B cell (primary cell): Measurements from ENCODE around the gene PSMD2. TPM values are rescaled to one million over a fixed set of nuclear protein-coding genes. Genes with fewer than 3 reads are reported as not detected.

Source experiments
- ATAC-seq: fragments of 200-7000 bp; cut with Tn5 transposase; one replicate; pipeline ENCODE4 v1.10.0; 2021; ENCODE audit warnings: low read depth, mild to moderate bottlenecking, moderate number of reproducible peaks, moderate library complexity
- CTCF ChIA-PET: fragments of 350-600 bp; sonication (Branson Sonifier 250); formaldehyde crosslinking; loops from one replicate; lab custom pipeline; 2021; ENCODE audit warnings: antibody characterized with exemption, inconsistent platforms; lab: Charles Lee
- POLR2A ChIA-PET: fragments of 350-600 bp; sonication (Branson Sonifier 250); formaldehyde crosslinking; loops from one replicate; lab custom pipeline; 2021; ENCODE audit warnings: antibody characterized with exemption; lab: Charles Lee
- DNase-seq: peaks from one replicate; pipeline ENCODE4 v3.0.0; 2013
- H2AFZ ChIP-seq: 2 replicates; pipeline ENCODE4 v1.6.1; 2012; ENCODE audit warnings: mild to moderate bottlenecking, low read depth, low read length; ENCODE audit not compliant: insufficient read depth, poor library complexity, severe bottlenecking
- H3K27ac ChIP-seq, 2 donors: 1 replicate in 1 of 2; 2 replicates in 1 of 2; pipeline ENCODE4 v1.5.1; 2012 to 2013; ENCODE audit warnings: low read length in 2 of 2, mild to moderate bottlenecking in 2 of 2, moderate library complexity in 1 of 2
- H3K27me3 ChIP-seq, 4 experiments: fragments of 200-600 bp in 1 of 4; sonication (generic) in 1 of 4; replicated peaks in 1 of 4; 1 replicate in 2 of 4; 2 replicates in 2 of 4; pipeline versions ENCODE4 v1.6.1 to v1.7.0; 2013 to 2016; ENCODE audit warnings: low read length in 3 of 4, mild to moderate bottlenecking in 2 of 4, mixed read lengths in 1 of 4, moderate library complexity in 1 of 4; ENCODE audit not compliant: insufficient read depth in 4 of 4, control insufficient read depth in 3 of 4; ENCODE audit errors: control extremely low read depth in 1 of 4
- H3K36me3 ChIP-seq, 2 experiments: replicated peaks in 1 of 2; 1 replicate in 1 of 2; 2 replicates in 1 of 2; pipeline versions ENCODE4 v1.6.1 to v1.7.1; 2013; ENCODE audit warnings: low read length in 1 of 2; ENCODE audit not compliant: insufficient read depth in 2 of 2, control insufficient read depth in 1 of 2; ENCODE audit errors: control extremely low read depth in 1 of 2, extremely low read depth in 1 of 2
- H3K4me1 ChIP-seq, 2 donors: fragments of 200-600 bp in 1 of 2; sonication (generic) in 1 of 2; 1 replicate in 1 of 2; 2 replicates in 1 of 2; pipeline versions ENCODE4 v1.5.1 to v1.6.1; 2013 to 2017; ENCODE audit warnings: low read length in 2 of 2; ENCODE audit not compliant: control insufficient read depth in 2 of 2, insufficient read depth in 2 of 2
- H3K4me2 ChIP-seq: replicated peaks from 2 replicates; pipeline ENCODE3; 2012; ENCODE audit warnings: mild to moderate bottlenecking, low read depth, low read length; ENCODE audit not compliant: poor library complexity, severe bottlenecking
- H3K4me3 ChIP-seq, 5 experiments: fragments of 200-600 bp in 1 of 5; sonication (generic) in 1 of 5; 1 replicate in 3 of 5; 2 replicates in 2 of 5; pipeline versions ENCODE4 v1.5.1 to v1.7.0; 2011 to 2016; ENCODE audit warnings: low read length in 4 of 5, mild to moderate bottlenecking in 4 of 5, low read depth in 2 of 5, control low read depth in 1 of 5, moderate library complexity in 1 of 5; ENCODE audit not compliant: insufficient read depth in 1 of 5; ENCODE audit errors: control extremely low read depth in 1 of 5, extremely low read depth in 1 of 5
- H3K79me2 ChIP-seq: fragments of 200-600 bp; sonication (generic); one replicate; pipeline ENCODE4 v1.6.0; 2016; ENCODE audit warnings: low read length; ENCODE audit not compliant: control insufficient read depth, insufficient read depth
- H3K9ac ChIP-seq: fragments of 200-600 bp; sonication (generic); 2 replicates; pipeline ENCODE4 v1.6.1; 2017; ENCODE audit warnings: mild to moderate bottlenecking, low read length, moderate library complexity
- H3K9me3 ChIP-seq, 3 donors: one replicate each; pipeline versions ENCODE4 v1.6.1 to v1.7.1; 2013; ENCODE audit warnings: low read length in 2 of 3; ENCODE audit not compliant: control insufficient read depth in 2 of 3, insufficient read depth in 1 of 3; ENCODE audit errors: control extremely low read depth in 1 of 3
- H4K20me1 ChIP-seq: 2 replicates; pipeline ENCODE4 v1.6.0; 2012; ENCODE audit warnings: mild to moderate bottlenecking, low read length; ENCODE audit not compliant: insufficient read depth, control insufficient read depth, poor library complexity, severe bottlenecking
- H3K27ac Mint-ChIP-seq: one replicate; pipeline ENCODE4 v1.8.0; 2021; ENCODE audit warnings: mixed read lengths
- H3K27me3 Mint-ChIP-seq: one replicate; pipeline ENCODE4 v1.8.0; 2021; ENCODE audit warnings: mixed read lengths
- H3K4me1 Mint-ChIP-seq: one replicate; pipeline ENCODE4 v1.8.0; 2021; ENCODE audit warnings: mixed read lengths
- H3K4me3 Mint-ChIP-seq: one replicate; pipeline ENCODE4 v1.8.0; 2021; ENCODE audit warnings: mixed read lengths
- H3K9me3 Mint-ChIP-seq: one replicate; pipeline ENCODE4 v1.8.0; 2022; ENCODE audit warnings: mixed read lengths; ENCODE audit not compliant: insufficient read depth
- CTCF ChIP-seq: fragments of 200-600 bp; IDR thresholded peaks from one replicate; pipeline ENCODE4 v1.8.0; 2022; ENCODE audit warnings: antibody characterized with exemption, mild to moderate bottlenecking
- EZH2 ChIP-seq: IDR thresholded peaks from 2 replicates; pipeline ENCODE4 v1.6.1; 2012; ENCODE audit warnings: borderline replicate concordance, low read depth, mild to moderate bottlenecking, moderate library complexity, low read length; ENCODE audit not compliant: insufficient read depth, poor library complexity, severe bottlenecking
- WGBS: methylation state at CpG from one replicate; pipeline ENCODE4 v1.1.5; 2013; ENCODE audit warnings: missing lambda C conversion rate; ENCODE audit not compliant: insufficient coverage; 5-methylcytosine and 5-hydroxymethylcytosine counted together
- intact Hi-C: fragments of 100-400 bp; cut with micrococcal nuclease; formaldehyde crosslinking; loops from one replicate; pipeline ENCODE4 v1.10.0; 2022
- polyA plus RNA-seq: library from polyadenylated mRNA; depleted of rRNA; stranded (reverse); fragments of >200 nt; gene quantifications from 2 replicates; pipeline ENCODE4 v1.2.3, GENCODE V29; 2012
- total RNA-seq, 2 donors: library from RNA; stranded (reverse); fragments of 120-200 nt in 1 of 2; gene quantifications; 1 replicate in 1 of 2; 2 replicates in 1 of 2; pipeline versions ENCODE4 v1.2.3 to v1.2.4, GENCODE V29; 2013 to 2022

Gene PSMD2
- total and polyA plus RNA-seq, 2 donors (not counting 1 experiment from before 2014, with no cell fraction given), result 79.4 to 140 TPM

- peak overlapping the region; percentile 91 for H3K27ac Mint-ChIP-seq
- DNase-seq (no peak), ATAC-seq (no peak)
- Histone ChIP-seq H3K4me1 (peaks cover 12 to 17% of the 10 kb centered on the region in 2 donors), H2AFZ (no peak overlapping the region), H3K9ac (peak overlapping the region; percentile 89), H3K9me3 (no peaks in the 10 kb centered on the region), H3K27ac (no peak overlapping the region), H3K27me3 (no peaks in the 10 kb centered on the region), H3K36me3 (peaks cover 3 to 46% of the 10 kb centered on the region in 2 experiments), H4K20me1 (peaks cover 25% of the 10 kb centered on the region), H3K4me2 (peak overlapping the region; percentile 99), H3K4me3 (peak overlapping the region in 2 of 5 experiments; percentile 60 to 92), H3K79me2 (peaks cover 32% of the 10 kb centered on the region)
- H3K9me3 Mint-ChIP-seq, result no peaks in the 10 kb centered on the region
- peaks cover 22% of the 10 kb centered on the region for H3K4me1 Mint-ChIP-seq
- ChIA-PET POLR2A (no interaction called here), CTCF (interaction anchor here (0.9 to 1.5 kb wide), 2 partner anchors 11 to 50 kb away, joined by 3 to 4 read pairs; partner anchors contain the start of gene EEF1AKMT4)
- no CpG with 5 or more reads among the region's 3 CpGs for WGBS
- H3K27me3 Mint-ChIP-seq, result no peaks in the 10 kb centered on the region
- peak overlapping the region; percentile 95 for H3K4me3 Mint-ChIP-seq
- intact Hi-C loops, result no loop called here
- TF ChIP-seq CTCF (no peak), EZH2 (no peak)
Measured at GRCh38 chr3:184300378-184300720, 1.3 kb downstream of the PSMD2 start.

- Mint-ChIP-seq H3K4me3 (no peak overlapping the region), H3K9me3 (no peaks in the 10 kb centered on the region), H3K27ac (no peak overlapping the region), H3K4me1 (peaks cover 3% of the 10 kb centered on the region), H3K27me3 (no peaks in the 10 kb centered on the region)
- 100% methylated on average over 1 of the region's 1 CpG for whole genome bisulfite sequencing
- Histone ChIP-seq H2AFZ (no peak overlapping the region), H4K20me1 (peaks cover 22% of the 10 kb centered on the region), H3K4me1 (no peaks in the 10 kb centered on the region), H3K9ac (no peak overlapping the region), H3K4me2 (no peak overlapping the region), H3K27me3 (no peaks in the 10 kb centered on the region), H3K79me2 (peaks cover 11% of the 10 kb centered on the region), H3K9me3 (no peaks in the 10 kb centered on the region), H3K36me3 (peaks cover 3 to 76% of the 10 kb centered on the region in 2 experiments), H3K4me3 (no peak overlapping the region), H3K27ac (no peak overlapping the region)
- ATAC-seq (no peak), DNase-seq (no peak)
- TF ChIP-seq EZH2 (no peak), CTCF (peak; percentile 26)
- POLR2A ChIA-PET, result no interaction called here
- intact Hi-C loops, result no loop called here
- CTCF ChIA-PET, result no interaction called here
Measured at GRCh38 chr3:184305577-184305976, 6.5 kb downstream of the PSMD2 start.
